GM12891 (cell line): Measurements from ENCODE around the gene TRERF1.

Experiments used
- POLR2A ChIP-seq: IDR thresholded peaks from 2 replicates; pipeline ENCODE4 v1.6.1; 2011; ENCODE audit warnings: low read depth, low read length, control low read depth
- POLR2AphosphoS5 ChIP-seq: IDR thresholded peaks from 2 replicates; pipeline ENCODE4 v1.6.1; 2011; ENCODE audit warnings: low read depth, low read length, control low read depth
- SPI1 ChIP-seq: IDR thresholded peaks from 2 replicates; pipeline ENCODE4 v1.6.1; 2011; ENCODE audit warnings: low read depth, low read length, control low read depth
- TAF1 ChIP-seq: IDR thresholded peaks from 2 replicates; pipeline ENCODE4 v1.6.1; 2011; ENCODE audit warnings: low read depth, low read length, control low read depth

GRCh38 chr6:42341771-42342553 lies 109.8 kb downstream of the TRERF1 start:
- TF ChIP-seq POLR2AphosphoS5 = no peak
- no peak for TF ChIP-seq POLR2A
- TF ChIP-seq SPI1 = no peak
- no peak for TF ChIP-seq TAF1
